Adrenal gland (tissue), 12 donors: ENCODE results near the gene COPRS. TPM values are rescaled to one million over a fixed set of nuclear protein-coding genes. Genes with fewer than 3 reads are reported as not detected.
A peak's percentile ranks its signal among the peaks of the same experiment; 100 is the strongest.

Experiments
- DNase-seq, 7 donors: peaks; one replicate each; pipeline ENCODE4 v3.0.0-alpha.2; 2019 to 2020
- H3K27ac ChIP-seq, 5 donors: fragments of 200-600 bp; sonication (generic) in 4 of 5; 1 replicate in 3 of 5; 2 replicates in 2 of 5; pipeline versions ENCODE4 v1.5.1 to v1.8.0; 2016 to 2020; ENCODE audit warnings: mild to moderate bottlenecking in 1 of 5
- H3K27me3 ChIP-seq: fragments of 200-600 bp; 2 replicates; pipeline ENCODE4 v1.8.0; 2021
- H3K36me3 ChIP-seq, 2 donors: fragments of 200-600 bp; replicated peaks in 1 of 2; 1 replicate in 1 of 2; 2 replicates in 1 of 2; pipeline versions ENCODE4 v1.5.1 to v1.8.0; 2018 to 2022
- H3K4me1 ChIP-seq, 2 donors: fragments of 200-600 bp; replicated peaks in 1 of 2; 1 replicate in 1 of 2; 2 replicates in 1 of 2; pipeline versions ENCODE4 v1.5.1 to v1.8.0; 2018 to 2021
- H3K4me3 ChIP-seq, 4 donors: fragments of 200-600 bp; sonication (generic) in 3 of 4; one replicate each; pipeline ENCODE4 v1.5.1; 2016 to 2018
- H3K9me3 ChIP-seq, 3 donors: fragments of 200-600 bp; sonication (generic) in 1 of 3; replicated peaks in 1 of 3; 1 replicate in 2 of 3; 2 replicates in 1 of 3; pipeline versions ENCODE4 v1.5.1 to v1.8.0; 2016 to 2021
- CTCF ChIP-seq, 6 experiments: fragments of 450-650 bp in 4 of 6; fragments of 200-600 bp in 2 of 6; sonication (generic) in 1 of 6; IDR thresholded peaks; 1 replicate in 5 of 6; 2 replicates in 1 of 6; pipeline versions ENCODE4 v1.5.1 to v1.8.0; 2016 to 2021; ENCODE audit warnings: antibody characterized with exemption in 6 of 6, mild to moderate bottlenecking in 2 of 6, moderate library complexity in 1 of 6
- POLR2A ChIP-seq, 2 donors: fragments of 450-650 bp; IDR thresholded peaks; one replicate each; pipeline ENCODE4 v1.6.1; 2017; ENCODE audit warnings: antibody characterized with exemption in 2 of 2, mild to moderate bottlenecking in 2 of 2, moderate library complexity in 1 of 2
- WGBS, 4 donors: extraction: QIAGEN DNeasy Blood & Tissue Kit in 2 of 4; methylation state at CpG; one replicate each; pipeline versions ENCODE4 v1.1.5 to v1.1.7; 2013 to 2017; 5-methylcytosine and 5-hydroxymethylcytosine counted together
- intact Hi-C, 2 donors: fragments of 100-400 bp; cut with DNase I; formaldehyde crosslinking; loops; one replicate each; pipeline versions ENCODE4 v1.14.1 to v1.15.0; 2022 to 2023
- polyA plus RNA-seq, 3 donors: library from polyadenylated mRNA; stranded (reverse); fragments of 200-250 nt in 2 of 3; fragments of 350-450 nt in 1 of 3; fragmentation: Illumina TruSeq in 1 of 3; extraction: RNeasy Lipid Tissue Mini Kit (QIAGEN cat#74804) in 1 of 3; gene quantifications; one replicate each; pipeline ENCODE4 v1.2.3, GENCODE V29; 2013 to 2014
- total RNA-seq, 9 donors: library from RNA; depleted of rRNA in 4 of 9; stranded (reverse); fragments of >200 nt in 4 of 9; fragments of 120-200 nt in 1 of 9; fragmentation: NEBNext Ultra II Directional in 1 of 9; extraction: Animal tissue kit (Norgen Biotek cat#: 25700) in 1 of 9; gene quantifications; one replicate each; pipeline versions ENCODE4 v1.1.0 to v1.2.4, GENCODE V29; 2013 to 2023
- donor health status: healthy with polysubstance abuse.
- donor health status: Bipolar disorder and iron deficiency.
- donor health status: DM: yes; HTN: yes; CAD: no.
- donor health status: DM: no; HTN: no; CAD: no.
- donor health status: DM: no; HTN: no; CAD: no.
- donor health status: DM: yes; HTN: yes; CAD: no.

COPRS gene
- total and polyA plus RNA-seq, 12 donors: 31.0 to 126 (median 50.8) TPM

GRCh38 chr17:31903401-31903800 lies 44.4 kb upstream of the COPRS start:
- peaks cover 0 to 14% of the 10 kb centered on the region in 2 donors for H3K36me3 ChIP-seq
- no peak for TF ChIP-seq POLR2A (IDR thresholded peaks at IDR 0.05)
- WGBS, 4 donors: 88 to 93% (median 91%) methylated on average over 16 of the region's 16 CpGs
- H3K4me3 ChIP-seq: no peak overlapping the region
- peaks cover 0 to 20% of the 10 kb centered on the region in 2 donors for H3K4me1 ChIP-seq
- H3K27ac ChIP-seq: no peak overlapping the region
- no peaks in the 10 kb centered on the region for H3K27me3 ChIP-seq
- intact Hi-C loops: no loop called here
- no peaks in the 10 kb centered on the region for H3K9me3 ChIP-seq
- DNase-seq: no peak

- H3K27ac ChIP-seq: no peak overlapping the region
- no peak for DNase-seq
- 45 to 61% (median 50%) methylated on average over 2 of the region's 2 CpGs for WGBS, 4 donors
- H3K4me3 ChIP-seq: no peak overlapping the region
- H3K9me3 ChIP-seq: no peaks in the 10 kb centered on the region
- H3K36me3 ChIP-seq: peaks cover 0 to 21% of the 10 kb centered on the region in 2 donors
- intact Hi-C loops: no loop called here
- H3K27me3 ChIP-seq: no peaks in the 10 kb centered on the region
- H3K4me1 ChIP-seq: peaks cover 0 to 16% of the 10 kb centered on the region in 2 donors
- no peak for TF ChIP-seq CTCF (IDR thresholded peaks at IDR 0.05)
- TF ChIP-seq POLR2A (IDR thresholded peaks at IDR 0.05): no peak
Observed at GRCh38 chr17:31902693-31903092, 43.6 kb upstream of the COPRS start.

GRCh38 chr17:31900877-31901276 lies 41.8 kb upstream of the COPRS start:
- peak overlapping the region in 2 of 5 donors; percentile 46 to 83 for H3K27ac ChIP-seq
- H3K4me3 ChIP-seq: peak overlapping the region in 3 of 4 donors; percentile 7 to 65 (median 48)
- DNase-seq: no peak
- intact Hi-C loops: no loop called here
- peaks cover 0 to 10% of the 10 kb centered on the region in 2 donors for H3K4me1 ChIP-seq
- H3K27me3 ChIP-seq: no peaks in the 10 kb centered on the region
- WGBS, 4 donors: 7 to 9% (median 8%) methylated on average over 5 of the region's 5 CpGs
- no peaks in the 10 kb centered on the region for H3K9me3 ChIP-seq
- H3K36me3 ChIP-seq: peaks cover 0 to 36% of the 10 kb centered on the region in 2 donors
- TF ChIP-seq CTCF (IDR thresholded peaks at IDR 0.05) (no peak), POLR2A (IDR thresholded peaks at IDR 0.05) (no peak)

- Histone ChIP-seq H3K9me3 (no peaks in the 10 kb centered on the region), H3K27me3 (no peaks in the 10 kb centered on the region), H3K36me3 (peaks cover 0 to 94% of the 10 kb centered on the region in 2 donors), H3K4me3 (no peak overlapping the region), H3K27ac (no peak overlapping the region), H3K4me1 (no peaks in the 10 kb centered on the region)
- TF ChIP-seq CTCF (IDR thresholded peaks at IDR 0.05) (no peak), POLR2A (IDR thresholded peaks at IDR 0.05) (no peak)
- 78 to 90% (median 83%) methylated on average over 4 of the region's 4 CpGs for WGBS, 4 donors
- intact Hi-C loops: no loop called here
- peak in 2 of 7 donors; percentile 11 to 50 for DNase-seq
Observed at GRCh38 chr17:31888124-31888523, 29.1 kb upstream of the COPRS start.

- H3K36me3 ChIP-seq: peaks cover 0 to 95% of the 10 kb centered on the region in 2 donors
- TF ChIP-seq CTCF (IDR thresholded peaks at IDR 0.05) (no peak), POLR2A (IDR thresholded peaks at IDR 0.05) (no peak)
- DNase-seq: no peak
- intact Hi-C loops: no loop called here
- no peaks in the 10 kb centered on the region for H3K9me3 ChIP-seq
- 81 to 90% (median 83%) methylated on average over 6 of the region's 6 CpGs for WGBS, 4 donors
- H3K27me3 ChIP-seq: no peaks in the 10 kb centered on the region
- H3K4me3 ChIP-seq: no peak overlapping the region
- H3K27ac ChIP-seq: no peak overlapping the region
- H3K4me1 ChIP-seq: no peaks in the 10 kb centered on the region
Observed at GRCh38 chr17:31882571-31882970, 23.5 kb upstream of the COPRS start.
